RWPE2 (cell line): ENCODE results near the gene KLLN.
A peak's percentile ranks its signal among the peaks of the same experiment; 100 is the strongest.
"Not testable (repeated sequence)": the region's sequence is repeated elsewhere in the genome, so short reads cannot be mapped to it uniquely, and the experiment has no call there.

Experiments
- ATAC-seq: fragments of 200-7000 bp; cut with Tn5 transposase; 3 replicates; pipeline ENCODE4 v1.9.1; 2021; ENCODE audit warnings: low read depth
- DNase-seq: peaks from one replicate; pipeline ENCODE4 v3.0.0-alpha.2; 2020; ENCODE audit warnings: low spot score
- H3K27ac ChIP-seq: fragments of 450-650 bp; 2 replicates; pipeline ENCODE4 v1.5.1; 2017; ENCODE audit warnings: mild to moderate bottlenecking; ENCODE audit not compliant: poor library complexity, severe bottlenecking
- H3K27me3 ChIP-seq: fragments of 250-450 bp; sonication (Bioruptor Pico); 2 replicates; pipeline ENCODE4 v1.5.1; 2021; ENCODE audit warnings: mild to moderate bottlenecking, moderate library complexity; ENCODE audit not compliant: insufficient read depth, poor library complexity, severe bottlenecking
- H3K36me3 ChIP-seq: fragments of 250-450 bp; sonication (Bioruptor Pico); 2 replicates; pipeline ENCODE4 v1.5.1; 2020; ENCODE audit warnings: low read depth, mild to moderate bottlenecking, moderate library complexity
- H3K4me1 ChIP-seq: fragments of 250-450 bp; sonication (Bioruptor Pico); 2 replicates; pipeline ENCODE4 v1.5.1; 2021; ENCODE audit warnings: mild to moderate bottlenecking, moderate library complexity; ENCODE audit not compliant: insufficient read depth, poor library complexity, severe bottlenecking
- H3K4me3 ChIP-seq: fragments of 250-450 bp; sonication (Bioruptor Pico); 2 replicates; pipeline ENCODE4 v1.5.1; 2021; ENCODE audit warnings: mild to moderate bottlenecking, moderate library complexity; ENCODE audit not compliant: severe bottlenecking
- H3K9me3 ChIP-seq: fragments of 250-450 bp; sonication (Bioruptor Pico); 2 replicates; pipeline ENCODE4 v1.5.1; 2021; ENCODE audit warnings: mild to moderate bottlenecking, moderate library complexity; ENCODE audit not compliant: severe bottlenecking
- TF ChIP-seq, protein P1 (sequence below): fragments of 450-650 bp; IDR thresholded peaks from one replicate; pipeline ENCODE4 v1.5.1; 2017; ENCODE audit warnings: mild to moderate bottlenecking, moderate library complexity; ENCODE audit not compliant: poor library complexity, severe bottlenecking

Gene KLLN

GRCh38 chr10:87861953-87862678 lies 1.2 kb downstream of the KLLN start:
- Histone ChIP-seq H3K4me1 (no peaks in the 10 kb centered on the region), H3K27ac (peak overlapping the region; percentile 91), H3K27me3 (no peaks in the 10 kb centered on the region), H3K4me3 (peak overlapping the region; percentile 95), H3K36me3 (peaks cover 6% of the 10 kb centered on the region), H3K9me3 (no peaks in the 10 kb centered on the region)
- TF ChIP-seq, protein P1, sequence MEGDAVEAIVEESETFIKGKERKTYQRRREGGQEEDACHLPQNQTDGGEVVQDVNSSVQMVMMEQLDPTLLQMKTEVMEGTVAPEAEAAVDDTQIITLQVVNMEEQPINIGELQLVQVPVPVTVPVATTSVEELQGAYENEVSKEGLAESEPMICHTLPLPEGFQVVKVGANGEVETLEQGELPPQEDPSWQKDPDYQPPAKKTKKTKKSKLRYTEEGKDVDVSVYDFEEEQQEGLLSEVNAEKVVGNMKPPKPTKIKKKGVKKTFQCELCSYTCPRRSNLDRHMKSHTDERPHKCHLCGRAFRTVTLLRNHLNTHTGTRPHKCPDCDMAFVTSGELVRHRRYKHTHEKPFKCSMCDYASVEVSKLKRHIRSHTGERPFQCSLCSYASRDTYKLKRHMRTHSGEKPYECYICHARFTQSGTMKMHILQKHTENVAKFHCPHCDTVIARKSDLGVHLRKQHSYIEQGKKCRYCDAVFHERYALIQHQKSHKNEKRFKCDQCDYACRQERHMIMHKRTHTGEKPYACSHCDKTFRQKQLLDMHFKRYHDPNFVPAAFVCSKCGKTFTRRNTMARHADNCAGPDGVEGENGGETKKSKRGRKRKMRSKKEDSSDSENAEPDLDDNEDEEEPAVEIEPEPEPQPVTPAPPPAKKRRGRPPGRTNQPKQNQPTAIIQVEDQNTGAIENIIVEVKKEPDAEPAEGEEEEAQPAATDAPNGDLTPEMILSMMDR = no peak
- peak; percentile 91 for DNase-seq
- peak; percentile 26 for ATAC-seq

DNA sequence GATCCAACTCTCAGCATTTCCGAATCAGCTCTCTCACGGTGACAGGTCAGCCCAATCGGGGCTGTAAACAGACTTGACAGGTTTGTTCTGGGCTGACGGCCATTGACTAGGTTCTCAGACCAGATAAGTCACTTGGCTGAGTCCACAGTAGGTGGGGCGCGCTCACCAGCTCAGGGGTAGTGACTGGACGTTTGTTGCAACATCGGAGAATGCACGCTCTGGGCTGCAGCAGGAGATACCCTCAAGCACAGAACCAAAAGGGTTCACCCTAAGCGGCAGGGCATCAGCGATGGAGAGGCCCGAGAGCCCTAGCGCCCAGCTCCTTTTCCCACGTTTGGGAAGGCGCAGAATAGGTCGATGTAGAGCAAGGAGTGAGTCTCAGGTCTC lies 1.8 kb downstream of the KLLN start:
- Histone ChIP-seq H3K27me3 (no peaks in the 10 kb centered on the region), H3K9me3 (no peaks in the 10 kb centered on the region), H3K36me3 (0 out of 2 replicates have a peak, but pooled peaks cover 2% of the 10 kb centered on the region), H3K27ac (peak overlapping the region; percentile 91), H3K4me3 (peak overlapping the region; percentile 95), H3K4me1 (no peaks in the 10 kb centered on the region)
- DNase-seq = peak; percentile 89
- TF ChIP-seq, protein P1 = peak; percentile 53
- peak; percentile 54 for ATAC-seq

GRCh38 chr10:87860816-87861403 lies 2.4 kb downstream of the KLLN start:
- no peak for ATAC-seq
- TF ChIP-seq, protein P1 = no peak
- no peak for DNase-seq
- Histone ChIP-seq H3K4me1 (no peaks in the 10 kb centered on the region), H3K36me3 (0 out of 2 replicates have a peak, but pooled peaks cover 2% of the 10 kb centered on the region), H3K27ac (peak overlapping the region; percentile 91), H3K9me3 (no peaks in the 10 kb centered on the region), H3K27me3 (no peaks in the 10 kb centered on the region), H3K4me3 (no peak overlapping the region)

DNA sequence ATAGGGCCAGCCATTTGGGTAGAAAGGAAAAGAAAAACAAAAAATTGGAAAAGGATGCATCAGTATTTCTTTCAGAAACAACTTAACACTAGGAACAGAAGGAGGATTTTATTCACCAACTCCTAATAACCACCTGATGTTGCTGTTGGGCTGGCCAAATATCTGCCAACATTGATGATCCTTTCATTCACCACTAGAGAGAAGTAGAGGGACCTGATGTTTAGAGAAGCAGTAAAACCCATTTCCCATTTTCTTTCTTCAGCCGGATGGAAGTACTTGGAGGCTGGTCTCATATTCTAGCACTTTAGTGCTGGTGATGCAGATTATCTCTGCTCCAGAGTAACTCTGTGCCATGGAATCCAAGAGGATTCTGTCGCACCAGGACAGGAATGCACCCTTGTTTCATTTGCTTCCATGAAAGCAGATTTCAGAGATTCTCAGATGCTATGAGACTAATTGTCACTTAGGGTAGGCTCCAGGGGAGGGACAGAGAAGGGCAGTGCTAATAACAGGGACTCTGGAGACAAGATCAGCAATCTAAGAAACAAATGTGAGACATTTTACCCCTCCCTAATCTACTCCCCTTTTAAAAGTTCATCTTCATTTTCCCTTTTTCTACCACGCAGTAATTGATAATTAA lies 3.1 kb downstream of the KLLN start:
- no peaks in the 10 kb centered on the region for H3K4me1 ChIP-seq
- TF ChIP-seq, protein P1 = peak; percentile 78
- no peak for ATAC-seq
- H3K4me3 ChIP-seq = no peak overlapping the region
- H3K36me3 ChIP-seq = 0 out of 2 replicates have a peak, but pooled peaks cover 2% of the 10 kb centered on the region
- H3K27ac ChIP-seq = no peak overlapping the region
- no peaks in the 10 kb centered on the region for H3K9me3 ChIP-seq
- no peak for DNase-seq
- no peaks in the 10 kb centered on the region for H3K27me3 ChIP-seq

DNA sequence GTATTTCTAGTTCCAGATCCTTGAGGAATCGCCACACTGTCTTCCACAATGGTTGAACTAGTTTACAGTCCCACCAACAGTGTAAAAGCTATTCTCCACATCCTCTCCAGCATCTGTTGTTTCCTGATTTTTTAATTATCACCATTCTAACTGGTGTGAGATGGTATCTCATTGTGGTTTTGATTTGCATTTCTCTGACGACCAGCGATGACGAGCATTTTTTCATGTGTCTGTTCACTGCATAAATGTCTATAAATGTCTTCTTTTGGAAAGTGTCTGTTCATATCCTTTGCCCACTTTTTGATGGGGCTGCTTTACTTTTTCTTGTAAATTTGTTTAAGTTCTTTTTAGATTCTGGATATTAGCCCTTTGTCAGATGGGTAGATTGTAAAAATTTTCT lies 7.7 kb downstream of the KLLN start:
- not testable (repeated sequence) for ATAC-seq, DNase-seq, H3K4me3 ChIP-seq

DNA sequence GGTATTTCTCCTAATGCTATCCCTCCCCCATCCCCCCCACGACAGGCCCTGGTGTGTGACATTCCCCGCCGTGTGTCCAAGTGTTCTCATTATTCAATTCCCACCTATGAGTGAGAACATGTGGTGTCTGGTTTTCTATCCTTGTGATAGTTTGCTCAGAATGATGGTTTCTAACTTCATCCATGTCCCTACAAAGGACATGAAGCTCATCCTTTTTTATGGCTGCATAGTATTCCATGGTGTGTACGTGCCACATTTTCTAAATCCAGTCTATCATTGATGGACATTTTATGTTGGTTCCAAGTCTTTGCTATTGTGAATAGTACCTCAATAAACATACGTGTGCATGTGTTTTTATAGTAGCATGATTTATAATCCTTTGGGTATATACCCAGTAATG lies 8.1 kb downstream of the KLLN start:
- H3K4me3 ChIP-seq, H3K27ac ChIP-seq, H3K4me1 ChIP-seq, H3K36me3 ChIP-seq, H3K9me3 ChIP-seq, H3K27me3 ChIP-seq, ATAC-seq, DNase-seq: not testable (repeated sequence)

More for the DNA sequence above, 7.7 kb downstream of the KLLN start:
- H3K9me3 ChIP-seq, H3K36me3 ChIP-seq, H3K27ac ChIP-seq, H3K27me3 ChIP-seq, H3K4me1 ChIP-seq: not testable (repeated sequence)
